Hematopoietic multipotent progenitor cell (in vitro differentiated cells): ENCODE measurements around the gene PRKCA. TPM values are rescaled to one million over a fixed set of nuclear protein-coding genes. Genes with fewer than 3 reads are reported as not detected.

Experiments
- DNase-seq, 3 donors: peaks; one replicate each; pipeline ENCODE4 v3.0.0-alpha.2; 2011 to 2015; ENCODE audit warnings: low read depth in 2 of 3, low spot score in 2 of 3
- total RNA-seq: library from RNA; depleted of rRNA; stranded (reverse); fragments of >200 nt; gene quantifications from one replicate; pipeline ENCODE4 v1.2.3, GENCODE V29; 2012

The PRKCA gene
- total RNA-seq, 1 donor, result 0.54 TPM

DNA sequence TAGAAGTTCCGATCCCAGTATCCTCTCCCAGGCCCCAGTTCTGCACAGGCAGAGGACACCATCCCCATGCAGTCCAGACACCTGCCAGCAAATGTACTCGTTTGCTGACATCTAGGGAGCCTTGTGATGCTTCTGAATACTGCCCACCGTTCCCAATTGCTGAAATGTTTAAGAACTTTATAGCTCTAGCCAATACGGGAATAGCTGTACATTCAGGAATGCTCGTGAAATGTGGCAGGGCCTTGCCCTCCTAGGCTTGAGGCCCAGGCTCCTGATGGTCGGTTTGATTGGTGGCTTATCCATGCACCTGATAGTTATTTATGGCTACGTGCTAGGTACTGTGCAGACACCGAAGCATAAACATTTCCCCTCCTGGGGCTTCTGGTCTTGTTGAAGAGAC, 255.5 kb downstream of the PRKCA start:
- DNase-seq, result no peak

- no peak for DNase-seq
Observed at GRCh38 chr17:66560691-66561090, 258.3 kb downstream of the PRKCA start.

- no peak for DNase-seq
Observed at GRCh38 chr17:66562119-66562518, 259.7 kb downstream of the PRKCA start.

GRCh38 chr17:66564992-66565465, 262.6 kb downstream of the PRKCA start:
- no peak for DNase-seq

DNA sequence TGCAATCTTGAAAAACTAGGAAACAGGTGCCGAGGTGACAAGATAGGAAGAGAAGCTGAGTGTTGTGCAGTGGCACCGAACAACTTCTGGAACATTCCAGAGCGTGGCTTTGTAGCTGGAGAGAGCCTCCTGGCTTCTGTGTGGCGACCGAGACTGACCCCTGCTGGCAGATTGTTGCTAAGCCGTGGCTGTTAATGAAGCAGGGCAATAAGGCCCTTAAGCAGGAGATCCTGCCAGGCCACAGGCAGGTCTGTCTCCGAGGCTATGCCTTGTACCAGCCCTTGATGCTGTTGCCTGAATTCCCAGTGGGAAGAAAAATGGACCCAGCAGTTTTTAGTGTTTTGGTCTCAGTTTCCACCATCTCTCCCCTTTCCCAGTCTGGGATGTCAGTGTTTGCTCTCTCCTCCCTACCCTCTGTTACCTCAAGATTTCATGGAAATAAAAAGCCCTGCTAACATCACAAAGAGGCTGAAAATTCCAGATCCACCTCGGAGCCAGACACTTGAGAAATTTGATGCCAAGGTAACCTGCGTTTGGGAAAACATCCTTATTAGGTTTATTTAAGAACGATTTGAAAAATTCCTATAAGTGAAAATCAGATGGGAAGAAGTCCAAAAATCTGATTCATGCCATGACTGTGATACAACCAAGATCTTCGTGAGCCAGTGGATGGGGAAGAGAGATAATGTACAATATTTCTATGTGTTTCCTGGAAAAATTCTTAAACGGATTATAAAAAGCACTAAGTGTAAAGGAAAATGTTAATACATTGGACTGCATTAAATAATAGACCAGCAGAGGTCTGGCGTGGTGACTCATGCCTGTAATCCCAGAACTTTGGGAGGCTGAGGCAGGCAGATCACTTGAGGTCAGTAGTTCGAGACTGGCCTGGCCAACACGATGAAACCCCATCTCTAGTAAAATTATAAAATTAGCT, 265.1 kb downstream of the PRKCA start:
- peak; percentile 43 to 76 (median 56) for DNase-seq

- DNase-seq, result no peak
Observed at GRCh38 chr17:66569572-66569971, 267.2 kb downstream of the PRKCA start.

- DNase-seq, result no peak
Observed at GRCh38 chr17:66570447-66571195, 268.2 kb downstream of the PRKCA start.

- no peak for DNase-seq
Observed at GRCh38 chr17:66571745-66572144, 269.3 kb downstream of the PRKCA start.

DNA sequence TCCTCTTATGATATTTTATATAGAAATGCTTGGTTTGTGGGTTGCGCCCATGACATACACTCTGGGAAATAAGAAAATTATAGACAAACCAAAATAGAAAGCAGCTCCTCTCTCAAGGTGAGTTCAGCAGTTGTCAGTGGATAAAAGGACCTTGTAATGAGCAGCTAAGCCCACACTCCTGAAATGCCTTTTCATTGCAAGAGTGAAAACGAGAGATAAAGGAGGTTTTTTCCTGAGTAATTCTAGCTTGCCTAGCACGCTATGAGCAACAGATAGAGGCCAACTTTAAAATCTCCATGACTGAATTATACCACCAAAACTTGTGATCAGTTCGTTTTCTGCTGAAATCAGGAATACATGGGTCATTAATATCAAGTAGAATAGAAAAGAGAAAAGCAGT, 270.7 kb downstream of the PRKCA start:
- no peak for DNase-seq

DNA sequence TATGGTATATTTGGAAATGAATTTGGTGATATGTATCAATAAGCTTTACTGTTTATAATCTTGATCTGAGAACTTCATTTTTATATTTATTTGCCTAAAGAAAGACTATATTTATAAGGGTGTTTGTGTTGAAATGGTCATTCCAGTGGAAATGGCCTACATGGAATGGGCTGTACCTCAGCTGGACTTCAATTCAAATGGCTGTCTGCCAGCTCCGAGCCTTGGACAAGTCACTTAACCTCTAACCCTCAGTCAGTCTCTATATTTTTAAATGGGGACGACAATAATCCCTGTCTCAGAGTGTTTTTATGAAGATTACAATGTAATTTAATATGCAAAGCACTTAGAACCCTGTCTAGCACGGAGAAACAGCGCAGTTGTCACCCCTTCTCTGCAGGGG, 271.7 kb downstream of the PRKCA start:
- no peak for DNase-seq

- DNase-seq, result no peak
Observed at GRCh38 chr17:66576473-66576872, 274.1 kb downstream of the PRKCA start.

- no peak for DNase-seq
Observed at GRCh38 chr17:66577041-66577440, 274.6 kb downstream of the PRKCA start.

DNA sequence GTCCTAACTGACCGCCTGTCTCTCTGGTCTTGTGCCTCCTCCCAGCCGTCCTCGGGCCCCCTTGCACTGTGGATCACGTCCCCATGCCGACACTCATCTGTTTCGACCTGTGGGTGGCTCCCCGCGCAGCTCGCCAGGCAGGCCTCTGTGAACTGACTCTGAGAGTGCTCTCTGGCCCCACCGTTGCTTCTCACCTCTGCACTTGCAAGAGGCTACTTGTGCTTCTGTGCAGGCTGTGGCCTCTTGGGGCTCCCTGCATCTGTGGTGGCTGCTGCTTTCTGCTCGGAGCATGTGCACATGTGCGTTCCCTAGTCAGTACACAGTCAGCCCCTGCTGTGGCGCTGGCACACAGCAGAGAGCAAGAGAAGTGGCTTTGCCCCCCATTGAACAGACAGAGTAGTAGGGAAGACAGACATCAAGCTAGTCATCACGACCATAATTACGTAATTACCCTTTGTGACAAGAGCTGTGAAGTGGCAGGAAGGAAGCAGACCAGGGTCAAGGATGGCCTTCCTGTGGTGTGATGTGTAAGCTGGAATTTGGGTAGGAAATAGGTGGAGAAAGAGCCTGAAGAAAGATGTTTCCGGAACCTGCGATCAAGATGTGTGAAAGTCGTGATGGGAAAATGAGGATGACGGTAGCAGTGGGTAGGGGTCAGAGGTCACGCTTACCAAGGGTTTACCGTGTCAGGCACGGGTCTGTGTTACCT, 276.5 kb downstream of the PRKCA start:
- DNase-seq, result no peak

DNA sequence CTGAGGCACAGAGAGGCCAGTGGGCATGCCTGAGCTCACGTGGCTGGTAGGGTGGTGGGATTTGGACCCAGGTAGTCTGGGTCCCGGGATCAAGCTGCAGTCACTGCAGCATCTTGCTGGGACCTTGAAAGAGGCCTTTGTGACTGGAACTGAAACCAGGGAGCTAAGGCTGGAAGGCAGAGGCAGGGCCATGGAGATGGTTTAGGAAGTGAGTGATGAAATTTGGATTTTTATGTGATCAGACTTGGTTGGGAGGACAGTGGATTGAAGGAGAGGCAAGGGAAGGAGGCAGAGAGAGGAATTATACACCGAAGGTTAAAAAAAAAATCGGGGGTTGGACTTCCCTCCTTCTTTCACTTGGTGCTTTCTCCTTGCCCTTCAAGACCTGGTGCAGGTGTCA, 277.1 kb downstream of the PRKCA start:
- DNase-seq, result no peak

GRCh38 chr17:66580184-66580955, 278.0 kb downstream of the PRKCA start:
- DNase-seq, result no peak

- DNase-seq, result no peak
Observed at GRCh38 chr17:66580956-66581391, 278.6 kb downstream of the PRKCA start.

GRCh38 chr17:66582373-66583111, 280.1 kb downstream of the PRKCA start:
- no peak for DNase-seq

DNA sequence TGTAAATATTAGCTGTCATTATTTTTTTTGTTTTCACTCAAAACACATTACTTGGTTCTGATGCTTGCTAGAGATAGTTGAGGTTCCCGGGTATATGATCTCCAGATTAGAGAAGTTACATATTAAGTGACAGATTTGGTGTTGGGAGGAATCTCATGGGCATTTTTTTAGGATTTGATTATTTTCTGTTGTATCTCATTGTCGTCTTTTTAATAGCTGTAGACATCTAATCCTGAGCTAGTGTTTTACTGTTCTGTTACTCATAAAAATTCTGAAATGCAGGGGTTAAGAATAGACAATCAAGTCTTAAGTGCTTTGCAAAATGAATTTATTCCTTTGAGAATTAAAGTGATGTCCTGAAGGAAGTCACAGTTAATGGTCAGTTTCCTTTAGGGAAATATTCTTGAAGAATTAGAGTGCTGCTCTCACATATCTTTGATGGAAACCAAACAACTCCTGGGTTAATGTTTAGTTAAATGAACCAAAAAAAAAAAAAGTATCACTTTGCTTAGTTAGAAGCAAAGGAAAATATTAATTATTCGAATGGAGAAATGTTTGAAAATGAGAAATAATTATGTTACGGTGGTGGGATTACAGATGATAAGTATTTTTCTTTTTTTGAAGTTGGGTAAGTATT, 280.8 kb downstream of the PRKCA start:
- DNase-seq, result no peak

DNA sequence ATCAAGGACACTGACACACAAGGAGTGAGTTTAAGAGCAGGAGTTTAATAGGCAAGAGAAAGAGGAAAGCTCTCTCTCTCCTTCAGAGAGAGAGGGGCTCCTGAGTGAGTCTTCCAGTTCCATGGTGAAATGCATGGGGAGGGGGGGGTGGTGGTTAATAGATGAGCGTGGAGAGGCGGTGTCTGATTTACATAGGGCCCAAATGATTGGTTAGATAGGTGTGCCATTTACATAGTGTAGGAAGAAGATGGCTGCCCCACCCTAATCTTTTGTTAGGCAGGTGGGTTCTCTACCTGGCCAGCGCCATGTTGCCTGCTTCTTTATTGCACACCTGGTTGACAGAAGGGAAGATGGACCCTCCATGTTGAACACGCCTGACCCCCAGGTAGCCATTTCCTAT, 282.5 kb downstream of the PRKCA start:
- no peak for DNase-seq
